Natural killer cell treated with Interleukin-12 subunit alpha and Interleukin-12 subunit beta and Interleukin-15 and Interleukin-18, amount 100 ng/mL, for 72 hours (primary cell): ENCODE data around the gene ZNF521. TPM values are rescaled to one million over a fixed set of nuclear protein-coding genes. Genes with fewer than 3 reads are reported as not detected.

Experiments
- ATAC-seq, 2 donors: fragments of 150-1000 bp; cut with Tn5 transposase in 1 of 2; sonication (Bioruptor Pico), chemical (Tn5 transposase) in 1 of 2; 2 replicates each; pipeline ENCODE4 v1.10.0; 2021
- DNase-seq: peaks from one replicate; pipeline ENCODE4 v3.0.0; 2022; ENCODE audit warnings: low spot score
- H3K27ac Mint-ChIP-seq, 2 donors: 1 replicate in 1 of 2; 2 replicates in 1 of 2; pipeline ENCODE4 v1.8.0; 2022; ENCODE audit warnings: mixed read lengths in 2 of 2, mild to moderate bottlenecking in 1 of 2, moderate library complexity in 1 of 2
- H3K27me3 Mint-ChIP-seq, 2 donors: 1 replicate in 1 of 2; 2 replicates in 1 of 2; pipeline ENCODE4 v1.8.0; 2022; ENCODE audit warnings: mixed read lengths in 2 of 2
- H3K36me3 Mint-ChIP-seq: one replicate; pipeline ENCODE4 v1.8.0; 2022; ENCODE audit warnings: mixed read lengths
- H3K4me1 Mint-ChIP-seq, 2 donors: 1 replicate in 1 of 2; 2 replicates in 1 of 2; pipeline ENCODE4 v1.8.0; 2022; ENCODE audit warnings: low read depth in 2 of 2, mixed read lengths in 2 of 2, mild to moderate bottlenecking in 1 of 2
- H3K4me3 Mint-ChIP-seq: one replicate; pipeline ENCODE4 v1.8.0; 2022; ENCODE audit warnings: mixed read lengths
- H3K9me3 Mint-ChIP-seq: 2 replicates; pipeline ENCODE4 v1.8.0; 2022; ENCODE audit warnings: mixed read lengths
- total RNA-seq, 2 donors: library from RNA; stranded (reverse); gene quantifications; one replicate each; pipeline ENCODE4 v1.2.3, GENCODE V29; 2022

The ZNF521 gene
- total RNA-seq, 2 donors from 2014 or later = 1.8 TPM; not detected in 1

DNA sequence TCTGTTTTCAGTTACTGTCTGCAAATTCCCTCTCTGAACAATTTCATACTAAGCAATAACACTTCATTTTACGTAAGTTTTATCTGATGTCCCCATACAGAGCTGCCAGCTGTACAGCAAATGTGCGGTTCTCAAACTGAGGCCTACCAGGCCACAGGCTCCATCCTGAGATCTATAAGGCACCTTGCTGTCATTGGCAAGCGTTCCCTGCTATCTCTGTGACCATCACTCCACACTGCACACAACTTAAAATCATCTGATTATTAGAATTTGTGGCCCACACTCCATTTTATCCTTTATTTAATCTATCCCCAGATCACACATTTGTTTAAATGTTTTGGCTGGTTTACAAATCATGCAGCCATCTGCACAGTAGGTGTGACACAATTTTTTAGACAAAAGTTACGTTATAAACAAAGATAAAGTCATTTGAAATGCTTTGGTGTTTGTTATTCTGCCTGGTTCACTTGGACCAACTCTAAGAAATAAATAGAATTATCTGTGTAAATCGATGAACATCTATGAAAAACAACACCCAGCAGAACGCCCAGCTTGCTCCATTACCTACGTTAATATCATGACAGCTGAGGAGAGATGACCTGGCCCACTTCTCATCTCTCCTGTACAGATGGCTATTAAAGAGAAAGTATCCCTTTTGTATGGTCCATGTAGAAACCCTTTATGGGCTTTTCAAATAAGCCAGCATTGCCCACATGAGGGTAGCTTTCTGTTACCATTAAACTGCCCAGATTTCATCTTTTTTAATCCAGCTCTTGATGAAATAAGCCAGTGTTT lies 162.4 kb downstream of the ZNF521 start:
- Mint-ChIP-seq H3K9me3 (no peaks in the 10 kb centered on the region), H3K4me3 (no peak overlapping the region), H3K27ac (no peak overlapping the region), H3K4me1 (peaks cover 0 to 4% of the 10 kb centered on the region in 2 donors), H3K27me3 (peaks cover 4 to 11% of the 10 kb centered on the region in 2 donors), H3K36me3 (no peaks in the 10 kb centered on the region)
- DNase-seq (no peak), ATAC-seq (no peak)

DNA sequence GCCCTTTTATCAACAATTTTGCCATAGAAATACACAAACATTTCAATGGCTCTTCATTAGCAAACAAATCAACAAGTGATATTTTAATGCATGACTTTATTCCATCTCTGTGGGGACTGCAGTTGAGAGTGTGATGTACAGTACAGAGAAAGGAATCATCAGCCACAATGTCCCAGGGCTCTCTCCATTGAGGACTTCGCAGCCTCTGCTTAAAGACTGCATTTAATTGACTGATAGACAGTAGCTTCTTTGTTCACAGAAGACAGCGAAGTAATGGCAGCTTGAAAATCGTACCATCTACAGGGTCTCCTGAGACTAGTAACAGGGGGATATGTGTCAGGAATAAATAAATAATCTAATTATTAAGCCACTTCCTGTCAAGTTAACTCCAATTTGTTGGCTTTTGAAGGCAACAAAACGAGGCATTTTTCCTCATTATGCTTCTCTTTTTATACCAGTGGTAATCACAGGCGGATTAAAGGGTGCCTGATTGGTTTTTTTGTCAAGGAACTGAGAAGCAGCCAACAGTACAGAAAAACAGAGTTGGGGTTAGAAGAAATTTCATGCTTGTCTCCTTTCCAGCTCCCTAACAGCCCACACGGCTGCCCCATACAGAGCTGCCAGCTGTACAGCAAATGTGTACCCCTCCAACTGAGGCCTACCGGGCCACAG lies 164.3 kb downstream of the ZNF521 start:
- Mint-ChIP-seq H3K4me3 (no peak overlapping the region), H3K36me3 (no peaks in the 10 kb centered on the region), H3K27me3 (peaks cover 4 to 16% of the 10 kb centered on the region in 2 donors), H3K9me3 (no peaks in the 10 kb centered on the region), H3K4me1 (peaks cover 0 to 4% of the 10 kb centered on the region in 2 donors), H3K27ac (no peak overlapping the region)
- DNase-seq (no peak), ATAC-seq (no peak)

- Mint-ChIP-seq H3K36me3 (no peaks in the 10 kb centered on the region), H3K4me3 (no peak overlapping the region), H3K27ac (no peak overlapping the region), H3K4me1 (peaks cover 0 to 4% of the 10 kb centered on the region in 2 donors), H3K27me3 (peaks cover 4 to 16% of the 10 kb centered on the region in 2 donors), H3K9me3 (no peaks in the 10 kb centered on the region)
- no peak for ATAC-seq
- DNase-seq = no peak
Observed at GRCh38 chr18:25186871-25187270, 165.1 kb downstream of the ZNF521 start.

DNA sequence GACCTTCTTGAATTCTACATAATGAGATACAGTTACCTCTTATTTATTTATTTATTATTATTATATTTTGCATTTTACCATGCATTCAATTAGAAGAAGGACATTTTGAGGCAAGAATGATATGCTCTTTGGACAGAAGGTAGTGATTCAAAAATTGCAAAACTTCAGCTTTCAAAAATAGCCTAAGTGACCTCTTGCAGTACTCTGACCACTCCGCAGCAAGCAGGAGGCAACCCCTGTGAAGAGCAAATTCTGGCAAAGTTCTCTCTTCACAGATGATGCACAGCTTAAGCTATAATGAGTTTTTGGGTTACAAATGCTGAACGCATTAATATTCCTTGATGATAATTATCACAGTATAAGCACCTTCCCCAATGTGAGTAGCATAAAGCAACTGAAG lies 170.0 kb downstream of the ZNF521 start:
- H3K9me3 Mint-ChIP-seq = no peaks in the 10 kb centered on the region
- no peaks in the 10 kb centered on the region for H3K36me3 Mint-ChIP-seq
- DNase-seq = no peak
- no peak overlapping the region for H3K4me3 Mint-ChIP-seq
- H3K27me3 Mint-ChIP-seq = peaks cover 8 to 30% of the 10 kb centered on the region in 2 donors
- ATAC-seq = no peak
- no peak overlapping the region for H3K27ac Mint-ChIP-seq
- peaks cover 0 to 4% of the 10 kb centered on the region in 2 donors for H3K4me1 Mint-ChIP-seq

GRCh38 chr18:25181581-25181980 lies 170.4 kb downstream of the ZNF521 start:
- no peak overlapping the region for H3K4me3 Mint-ChIP-seq
- peaks cover 0 to 4% of the 10 kb centered on the region in 2 donors for H3K4me1 Mint-ChIP-seq
- no peak overlapping the region for H3K27ac Mint-ChIP-seq
- no peak for ATAC-seq
- DNase-seq = no peak
- H3K9me3 Mint-ChIP-seq = no peaks in the 10 kb centered on the region
- no peaks in the 10 kb centered on the region for H3K36me3 Mint-ChIP-seq
- peaks cover 6 to 30% of the 10 kb centered on the region in 2 donors for H3K27me3 Mint-ChIP-seq

DNA sequence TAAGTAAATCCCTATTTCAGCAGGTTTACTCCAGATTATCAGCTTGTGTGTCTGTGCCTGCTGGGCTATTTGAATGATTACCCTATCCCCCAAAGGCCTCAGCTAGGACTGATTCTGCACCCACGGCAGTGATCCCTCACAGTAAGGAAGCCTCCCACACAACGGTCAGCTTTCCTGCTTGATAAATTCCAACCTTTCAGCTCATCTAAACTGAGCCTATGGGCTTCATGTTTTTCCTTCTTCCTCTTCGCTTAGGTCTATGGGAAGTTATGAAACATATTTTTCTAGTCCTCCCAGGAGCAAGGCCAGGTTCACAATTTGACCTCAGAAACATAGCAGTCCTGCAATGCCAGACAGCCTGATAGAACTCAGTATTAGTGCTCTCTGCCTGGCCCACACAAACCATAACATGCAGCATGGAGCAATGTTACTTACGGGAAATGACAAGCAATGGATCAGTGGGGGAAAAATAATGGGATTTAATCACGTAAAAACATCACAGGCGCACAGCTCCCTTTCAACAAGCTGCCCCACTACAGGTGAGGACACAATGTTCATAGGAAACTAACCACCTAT lies 170.9 kb downstream of the ZNF521 start:
- Mint-ChIP-seq H3K27me3 (peaks cover 8 to 30% of the 10 kb centered on the region in 2 donors), H3K36me3 (no peaks in the 10 kb centered on the region), H3K27ac (no peak overlapping the region), H3K9me3 (no peaks in the 10 kb centered on the region), H3K4me1 (peaks cover 0 to 4% of the 10 kb centered on the region in 2 donors), H3K4me3 (no peak overlapping the region)
- ATAC-seq = no peak
- DNase-seq = no peak

DNA sequence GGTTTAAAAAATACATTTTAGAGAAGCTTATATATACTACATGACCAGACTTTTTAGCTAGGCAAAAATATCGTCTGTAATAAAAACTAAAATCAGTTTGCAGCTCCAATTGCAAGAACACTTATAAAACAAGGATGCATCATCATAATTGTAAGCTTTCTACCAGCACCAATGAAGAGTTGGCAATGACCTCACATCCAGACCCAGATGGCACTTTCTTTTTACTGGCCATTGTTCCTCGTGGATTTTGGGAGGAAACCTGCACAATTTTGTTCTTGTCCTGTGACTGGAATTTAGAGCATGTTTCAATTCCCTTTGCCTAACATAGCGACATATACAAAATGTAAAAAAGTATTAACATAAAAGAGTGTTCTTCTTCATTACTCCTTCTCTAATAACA lies 174.3 kb downstream of the ZNF521 start:
- ATAC-seq (no peak), DNase-seq (no peak)
- Mint-ChIP-seq H3K4me1 (no peaks in the 10 kb centered on the region), H3K9me3 (no peaks in the 10 kb centered on the region), H3K4me3 (no peak overlapping the region), H3K27me3 (peaks cover 8 to 14% of the 10 kb centered on the region in 2 donors), H3K27ac (no peak overlapping the region), H3K36me3 (no peaks in the 10 kb centered on the region)

- Mint-ChIP-seq H3K9me3 (no peaks in the 10 kb centered on the region), H3K27ac (no peak overlapping the region), H3K36me3 (no peaks in the 10 kb centered on the region), H3K27me3 (peaks cover 8 to 14% of the 10 kb centered on the region in 2 donors), H3K4me1 (no peaks in the 10 kb centered on the region), H3K4me3 (no peak overlapping the region)
- ATAC-seq = no peak
- DNase-seq = no peak
Observed at GRCh38 chr18:25176518-25177042, 175.4 kb downstream of the ZNF521 start.

- no peak overlapping the region for H3K27ac Mint-ChIP-seq
- no peak overlapping the region for H3K4me3 Mint-ChIP-seq
- DNase-seq (no peak), ATAC-seq (no peak)
- no peaks in the 10 kb centered on the region for H3K4me1 Mint-ChIP-seq
- H3K27me3 Mint-ChIP-seq = peaks cover 8 to 14% of the 10 kb centered on the region in 2 donors
- no peaks in the 10 kb centered on the region for H3K36me3 Mint-ChIP-seq
- H3K9me3 Mint-ChIP-seq = no peaks in the 10 kb centered on the region
Observed at GRCh38 chr18:25175558-25176517, 176.1 kb downstream of the ZNF521 start.

DNA sequence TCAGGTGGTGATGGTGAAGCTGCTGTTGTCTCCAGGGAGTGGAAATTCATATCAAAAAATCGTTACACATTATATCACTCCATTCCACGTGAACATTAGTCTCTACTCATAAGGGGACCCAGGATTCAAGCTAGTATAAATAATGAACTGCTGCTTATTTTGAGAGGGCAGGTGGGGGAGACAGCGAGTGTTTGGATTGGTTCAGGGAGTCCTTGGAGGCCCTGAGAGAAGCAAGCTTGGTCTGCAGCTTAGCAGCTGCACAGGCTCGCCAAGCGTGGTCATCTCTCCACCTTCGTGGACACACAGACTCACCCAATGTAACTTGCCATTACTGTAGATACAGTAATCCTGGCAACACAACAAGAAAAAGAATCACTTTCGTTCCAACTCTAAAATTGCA lies 177.6 kb downstream of the ZNF521 start:
- ATAC-seq = no peak
- DNase-seq = no peak
- H3K4me1 Mint-ChIP-seq = no peaks in the 10 kb centered on the region
- H3K36me3 Mint-ChIP-seq = no peaks in the 10 kb centered on the region
- H3K27ac Mint-ChIP-seq = no peak overlapping the region
- no peak overlapping the region for H3K4me3 Mint-ChIP-seq
- no peaks in the 10 kb centered on the region for H3K9me3 Mint-ChIP-seq
- peaks cover 8 to 11% of the 10 kb centered on the region in 2 donors for H3K27me3 Mint-ChIP-seq

DNA sequence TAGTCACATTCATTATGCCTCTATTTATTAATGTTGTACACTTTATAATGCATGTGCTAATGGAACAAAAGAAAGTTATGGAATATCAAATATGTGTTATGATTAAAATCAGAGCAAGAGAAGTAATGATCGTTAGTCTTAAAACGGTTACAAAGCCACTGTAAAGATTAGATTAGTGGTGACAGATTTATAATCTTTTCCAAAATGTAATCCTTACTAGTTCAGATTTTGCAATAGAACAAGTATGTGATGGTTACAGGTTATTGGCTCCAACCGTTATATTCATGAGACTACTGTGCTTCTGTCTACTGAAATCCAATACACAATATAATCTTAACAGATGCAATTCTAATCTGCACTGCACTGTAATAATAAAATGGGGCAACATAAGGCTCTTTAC lies 180.6 kb downstream of the ZNF521 start:
- Mint-ChIP-seq H3K4me3 (no peak overlapping the region), H3K9me3 (no peaks in the 10 kb centered on the region), H3K36me3 (no peaks in the 10 kb centered on the region), H3K27me3 (peaks cover 0 to 2% of the 10 kb centered on the region in 2 donors), H3K4me1 (no peaks in the 10 kb centered on the region), H3K27ac (no peak overlapping the region)
- DNase-seq (no peak), ATAC-seq (no peak)

DNA sequence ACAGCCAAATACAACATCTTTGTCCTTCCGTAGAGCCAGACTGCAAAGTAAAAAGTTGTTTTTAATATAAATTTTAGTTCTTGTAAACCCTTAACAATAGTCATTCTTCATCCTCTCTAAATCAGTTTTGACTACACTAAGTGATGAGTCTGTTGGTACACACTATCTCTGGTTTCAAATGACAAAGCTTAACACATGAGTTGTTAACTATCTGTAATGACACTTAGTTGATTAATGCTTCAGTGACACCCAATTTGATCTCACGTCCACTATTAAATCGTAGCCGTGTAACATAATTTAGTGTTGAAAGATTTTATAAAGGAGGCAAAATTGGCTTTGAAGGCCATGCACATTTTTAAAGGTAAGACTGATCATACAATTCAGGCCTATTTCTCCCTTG lies 181.6 kb downstream of the ZNF521 start:
- Mint-ChIP-seq H3K9me3 (no peaks in the 10 kb centered on the region), H3K4me1 (peaks cover 4 to 5% of the 10 kb centered on the region in 2 donors), H3K4me3 (no peak overlapping the region), H3K27ac (no peak overlapping the region), H3K36me3 (no peaks in the 10 kb centered on the region), H3K27me3 (no peaks in the 10 kb centered on the region)
- ATAC-seq = no peak
- DNase-seq = no peak

DNA sequence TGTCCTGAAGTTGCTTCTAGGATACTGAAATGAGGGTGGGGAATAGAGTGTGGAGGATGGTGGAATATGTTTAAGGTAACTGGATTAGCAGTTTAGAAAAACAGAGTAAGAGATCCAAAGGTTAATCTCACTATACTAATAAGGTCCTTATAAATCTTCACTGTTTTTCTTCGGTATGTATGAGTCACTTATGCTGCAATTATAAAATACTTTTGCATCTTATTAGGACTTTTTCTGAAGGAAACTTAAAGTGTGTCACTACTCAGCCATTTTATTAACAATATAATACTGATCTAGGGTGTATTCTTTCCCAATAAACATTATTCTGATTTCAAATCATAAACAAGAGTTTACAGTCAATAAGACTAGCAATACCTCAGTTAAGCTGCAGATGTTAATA lies 182.3 kb downstream of the ZNF521 start:
- no peak for ATAC-seq
- Mint-ChIP-seq H3K4me3 (no peak overlapping the region), H3K27me3 (no peaks in the 10 kb centered on the region), H3K9me3 (no peaks in the 10 kb centered on the region), H3K27ac (no peak overlapping the region), H3K36me3 (no peaks in the 10 kb centered on the region), H3K4me1 (peaks cover 11% of the 10 kb centered on the region in 2 donors)
- DNase-seq = no peak
